GM20000 (cell line): ENCODE data around the gene CPAMD8.
A peak's percentile ranks its signal among the peaks of the same experiment; 100 is the strongest.

Experiments
- DNase-seq: peaks from one replicate; pipeline ENCODE4 v3.0.0; 2012; ENCODE audit warnings: low spot score
- CTCF ChIP-seq: IDR thresholded peaks from 2 replicates; pipeline ENCODE4 v1.5.1; 2012; ENCODE audit warnings: mild to moderate bottlenecking, control low read depth; ENCODE audit errors: extremely low read depth, missing control alignments

CPAMD8 gene

GRCh38 chr19:16889883-16890460, 136.6 kb downstream of the CPAMD8 start:
- no peak for TF ChIP-seq CTCF
- DNase-seq = no peak

GRCh38 chr19:16889366-16889882, 137.2 kb downstream of the CPAMD8 start:
- no peak for TF ChIP-seq CTCF
- DNase-seq = no peak

GRCh38 chr19:16888629-16889365, 137.8 kb downstream of the CPAMD8 start, which contains the start of gene F2RL3:
TSS of gene F2RL3 (plus strand) at chr19:16888999. CDS start at chr19:16889190, 191 bp downstream.
- peak; percentile 78 for DNase-seq
- no peak for TF ChIP-seq CTCF

GRCh38 chr19:16887353-16888265, 139.0 kb downstream of the CPAMD8 start:
- no peak for DNase-seq

GRCh38 chr19:16886305-16886880, 140.2 kb downstream of the CPAMD8 start:
- no peak for DNase-seq
- no peak for TF ChIP-seq CTCF

More at GRCh38 chr19:16887353-16888265, 139.0 kb downstream of the CPAMD8 start:
- no peak for TF ChIP-seq CTCF

GRCh38 chr19:16885166-16885565, 141.4 kb downstream of the CPAMD8 start:
- no peak for TF ChIP-seq CTCF
- no peak for DNase-seq
